Lung microvascular endothelial cell (primary cell): Measurements from ENCODE around the gene TUBD1. TPM values are rescaled to one million over a fixed set of nuclear protein-coding genes. Genes with fewer than 3 reads are reported as not detected.
"Not testable (repeated sequence)": the region's sequence is repeated elsewhere in the genome, so short reads cannot be mapped to it uniquely, and the experiment has no call there.

Experiments used
- DNase-seq, 2 donors: peaks; one replicate each; pipeline versions ENCODE4 v3.0.0 to v3.0.0-alpha.2; 2010; ENCODE audit warnings: low read depth in 2 of 2
- total RNA-seq: library from RNA; depleted of rRNA; stranded (reverse); fragments of >200 nt; gene quantifications from 2 replicates; pipeline ENCODE4 v1.2.1, GENCODE V29; 2014

Gene TUBD1
- 5.0 and 8.3 TPM in 2 replicates for total RNA-seq

GRCh38 chr17:59892924-59893675 is at the start of gene TUBD1, which contains the start of gene RPS6KB1:
Gene TUBD1 (minus strand): TSS chr17:59892943. CDS start chr17:59891002, 1,941 bp downstream.
Gene RPS6KB1 (plus strand): TSS chr17:59893121. CDS start chr17:59893185, 64 bp downstream.
- DNase-seq: peak; percentile 100

- DNase-seq: no peak
Measured at GRCh38 chr17:59941131-59941530, 48.4 kb upstream of the TUBD1 start.

GRCh38 chr17:59940697-59941096 is 48.0 kb upstream of the TUBD1 start:
- DNase-seq: peak; percentile 13 to 51

- DNase-seq: not testable (repeated sequence)
Measured at GRCh38 chr17:59933317-59933716, 40.6 kb upstream of the TUBD1 start.

- not testable (repeated sequence) for DNase-seq
Measured at GRCh38 chr17:59930768-59931167, 38.0 kb upstream of the TUBD1 start.

- DNase-seq: not testable (repeated sequence)
Measured at GRCh38 chr17:59930121-59930520, 37.4 kb upstream of the TUBD1 start.

GRCh38 chr17:59920637-59921036 is 27.9 kb upstream of the TUBD1 start:
- not testable (repeated sequence) for DNase-seq

- no peak for DNase-seq
Measured at GRCh38 chr17:59916446-59916845, 23.7 kb upstream of the TUBD1 start.

- DNase-seq: peak; percentile 53 to 65
Measured at GRCh38 chr17:59914274-59914854, 21.6 kb upstream of the TUBD1 start.

- DNase-seq: no peak
Measured at GRCh38 chr17:59907467-59907866, 14.7 kb upstream of the TUBD1 start.

GRCh38 chr17:59903455-59903854 is 10.7 kb upstream of the TUBD1 start:
- no peak for DNase-seq

GRCh38 chr17:59901604-59902003 is 8.9 kb upstream of the TUBD1 start:
- DNase-seq: no peak

GRCh38 chr17:59899099-59899498 is 6.4 kb upstream of the TUBD1 start:
- DNase-seq: peak in 1 of 2 donors; percentile 61

GRCh38 chr17:59897090-59897489 is 4.3 kb upstream of the TUBD1 start:
- no peak for DNase-seq

- DNase-seq: peak; percentile 36
Measured at GRCh38 chr17:59893676-59894100, 945 bp upstream of the TUBD1 start.

GRCh38 chr17:59892251-59892923 is 356 bp downstream of the TUBD1 start:
- DNase-seq: peak in 1 of 2 donors; percentile 11

- no peak for DNase-seq
Measured at GRCh38 chr17:59890720-59891119, 2.0 kb downstream of the TUBD1 start.

- no peak for DNase-seq
Measured at GRCh38 chr17:59888145-59888750, 4.5 kb downstream of the TUBD1 start.

GRCh38 chr17:59884861-59885260 is 7.9 kb downstream of the TUBD1 start:
- no peak for DNase-seq

GRCh38 chr17:59878624-59879023 is 14.1 kb downstream of the TUBD1 start:
- DNase-seq: no peak

GRCh38 chr17:59877965-59878364 is 14.8 kb downstream of the TUBD1 start:
- DNase-seq: no peak

GRCh38 chr17:59876107-59876506 is 16.6 kb downstream of the TUBD1 start:
- no peak for DNase-seq
